Stimulated activated CD8-positive, alpha-beta memory T cell treated with anti-CD3 and anti-CD28 coated beads, Interleukin-2, amount 100 ng/mL, for 48 hours (primary cell): ENCODE measurements around the gene MT1G.
"Not testable (repeated sequence)": the region's sequence is repeated elsewhere in the genome, so short reads cannot be mapped to it uniquely, and the experiment has no call there.

Source experiments
- DNase-seq, 2 donors: peaks; one replicate each; pipeline ENCODE4 v3.0.0-alpha.2; 2020; ENCODE audit warnings: low read depth in 2 of 2

Gene MT1G

GRCh38 chr16:56637814-56638750 is 29.8 kb downstream of the MT1G start, which contains the start of gene MT1A:
Gene MT1A, plus strand, starts transcription at chr16:56638666. Its CDS starts 73 bp downstream, at chr16:56638739.
- DNase-seq = no peak

- DNase-seq = no peak
These were observed 31.1 kb downstream of the MT1G start for GRCh38 chr16:56636616-56637413.

GRCh38 chr16:56635441-56635967 is 32.4 kb downstream of the MT1G start:
- no peak for DNase-seq

- DNase-seq = no peak
These were observed 33.0 kb downstream of the MT1G start for GRCh38 chr16:56634715-56635440.

- DNase-seq = no peak
These were observed 34.3 kb downstream of the MT1G start for GRCh38 chr16:56633535-56633934.

- no peak for DNase-seq
These were observed 35.0 kb downstream of the MT1G start for GRCh38 chr16:56632848-56633365.

- DNase-seq = no peak
These were observed 35.6 kb downstream of the MT1G start, which contains the start of gene MT1M for GRCh38 chr16:56632156-56632847. Gene MT1M, plus strand, starts transcription at chr16:56632659. Its CDS starts 73 bp downstream, at chr16:56632732.

GRCh38 chr16:56631832-56632155 is 36.1 kb downstream of the MT1G start:
- DNase-seq = no peak

- DNase-seq = no peak
These were observed 36.7 kb downstream of the MT1G start for GRCh38 chr16:56631197-56631596.

GRCh38 chr16:56630134-56630533 is 37.7 kb downstream of the MT1G start:
- DNase-seq = no peak

- no peak for DNase-seq
These were observed 38.3 kb downstream of the MT1G start for GRCh38 chr16:56629531-56629930.

GRCh38 chr16:56628486-56629350 is 39.1 kb downstream of the MT1G start:
- DNase-seq = no peak

- no peak for DNase-seq
These were observed 41.2 kb downstream of the MT1G start for GRCh38 chr16:56626685-56627084.

GRCh38 chr16:56625943-56626654 is 41.8 kb downstream of the MT1G start:
- DNase-seq = no peak

- DNase-seq = peak; percentile 71
These were observed 42.5 kb downstream of the MT1G start, which contains the start of gene MT1E for GRCh38 chr16:56625140-56625942. Gene MT1E, plus strand, starts transcription at chr16:56625781. Its CDS starts 71 bp downstream, at chr16:56625852.

- DNase-seq = no peak
These were observed 44.2 kb downstream of the MT1G start for GRCh38 chr16:56623637-56624036.

- DNase-seq = not testable (repeated sequence)
These were observed 44.7 kb downstream of the MT1G start for GRCh38 chr16:56623184-56623583.
